Stimulated activated CD8-positive, alpha-beta memory T cell treated with anti-CD3 and anti-CD28 coated beads, Interleukin-15, amount 100 ng/mL, for 48 hours (primary cell): Measurements from ENCODE around the gene CSPG4.
"Not testable (repeated sequence)": the region's sequence is repeated elsewhere in the genome, so short reads cannot be mapped to it uniquely, and the experiment has no call there.

Experiments
- DNase-seq, 2 donors: peaks; one replicate each; pipeline ENCODE4 v3.0.0-alpha.2; 2020; ENCODE audit warnings: low read depth in 2 of 2

The CSPG4 gene

GRCh38 chr15:75703440-75704262 is 9.0 kb downstream of the CSPG4 start:
- DNase-seq: not testable (repeated sequence)

GRCh38 chr15:75702436-75702835 is 10.2 kb downstream of the CSPG4 start:
- no peak for DNase-seq

GRCh38 chr15:75701071-75702003 is 11.3 kb downstream of the CSPG4 start:
- DNase-seq: not testable (repeated sequence)

GRCh38 chr15:75699961-75700874 is 12.4 kb downstream of the CSPG4 start:
- not testable (repeated sequence) for DNase-seq

- DNase-seq: not testable (repeated sequence)
Observed at GRCh38 chr15:75699517-75699916, 13.1 kb downstream of the CSPG4 start.

- not testable (repeated sequence) for DNase-seq
Observed at GRCh38 chr15:75697974-75698747, 14.5 kb downstream of the CSPG4 start.

- no peak for DNase-seq
Observed at GRCh38 chr15:75697523-75697922, 15.1 kb downstream of the CSPG4 start.

- no peak for DNase-seq
Observed at GRCh38 chr15:75696854-75697259, 15.8 kb downstream of the CSPG4 start.

- no peak for DNase-seq
Observed at GRCh38 chr15:75696311-75696720, 16.3 kb downstream of the CSPG4 start.

- no peak for DNase-seq
Observed at GRCh38 chr15:75695634-75696310, 16.9 kb downstream of the CSPG4 start.

- no peak for DNase-seq
Observed at GRCh38 chr15:75695220-75695619, 17.4 kb downstream of the CSPG4 start.

GRCh38 chr15:75694241-75695182 is 18.1 kb downstream of the CSPG4 start:
- DNase-seq: no peak

GRCh38 chr15:75693501-75694240 is 19.0 kb downstream of the CSPG4 start:
- DNase-seq: no peak

- not testable (repeated sequence) for DNase-seq
Observed at GRCh38 chr15:75693028-75693427, 19.6 kb downstream of the CSPG4 start.

- DNase-seq: not testable (repeated sequence)
Observed at GRCh38 chr15:75692311-75692710, 20.3 kb downstream of the CSPG4 start.

- DNase-seq: not testable (repeated sequence)
Observed at GRCh38 chr15:75689429-75689828, 23.2 kb downstream of the CSPG4 start.

- DNase-seq: no peak
Observed at GRCh38 chr15:75688831-75689230, 23.8 kb downstream of the CSPG4 start.

GRCh38 chr15:75688278-75688557 is 24.4 kb downstream of the CSPG4 start:
- DNase-seq: no peak
